DOHH2 (cell line): ENCODE results near the gene NAALADL2.

Experiments
- H3F3A ChIP-seq: fragments of 200-600 bp; sonication (generic), shearing (Covaris generic); 2 replicates; pipeline ENCODE4 v1.6.0; 2016; ENCODE audit warnings: antibody characterized with exemption, mild to moderate bottlenecking; ENCODE audit not compliant: control insufficient read depth, insufficient read depth
- H3K27ac ChIP-seq: fragments of 200-600 bp; sonication (generic); 2 replicates; pipeline ENCODE4 v1.5.1; 2014; ENCODE audit warnings: low read depth, mild to moderate bottlenecking, low read length, moderate library complexity
- H3K27me3 ChIP-seq: fragments of 200-600 bp; sonication (generic); 2 replicates; pipeline ENCODE4 v1.6.1; 2014; ENCODE audit warnings: mild to moderate bottlenecking, low read length, mixed read lengths; ENCODE audit not compliant: control insufficient read depth
- H3K36me3 ChIP-seq: fragments of 200-600 bp; sonication (generic); 2 replicates; pipeline ENCODE4 v1.6.1; 2014; ENCODE audit warnings: mild to moderate bottlenecking, low read length, moderate library complexity, mixed read lengths; ENCODE audit not compliant: control insufficient read depth
- H3K4me1 ChIP-seq: fragments of 200-600 bp; sonication (generic); 2 replicates; pipeline ENCODE4 v1.6.1; 2014; ENCODE audit warnings: mild to moderate bottlenecking, low read length, mixed read lengths; ENCODE audit not compliant: control insufficient read depth
- H3K4me2 ChIP-seq: fragments of 200-600 bp; sonication (generic); 2 replicates; pipeline ENCODE4 v1.6.0; 2014; ENCODE audit warnings: mild to moderate bottlenecking, low read length, moderate library complexity
- H3K4me3 ChIP-seq: fragments of 200-600 bp; sonication (generic); 2 replicates; pipeline ENCODE4 v1.5.1; 2014; ENCODE audit warnings: mild to moderate bottlenecking, low read length, mixed read lengths
- H3K79me2 ChIP-seq: fragments of 200-600 bp; sonication (generic); 2 replicates; pipeline ENCODE4 v1.6.1; 2014; ENCODE audit warnings: mild to moderate bottlenecking, low read length, mixed read lengths; ENCODE audit not compliant: control insufficient read depth
- H3K9me2 ChIP-seq: fragments of 200-600 bp; sonication (generic); replicated peaks from 2 replicates; pipeline ENCODE4 v1.6.1; 2014; ENCODE audit warnings: mild to moderate bottlenecking, low read length, mixed read lengths; ENCODE audit not compliant: control insufficient read depth
- H3K9me3 ChIP-seq: fragments of 200-600 bp; sonication (generic); 2 replicates; pipeline ENCODE4 v1.6.1; 2014; ENCODE audit warnings: antibody characterized with exemption, low read length, mixed read lengths; ENCODE audit not compliant: control insufficient read depth, insufficient read depth
- H4K20me1 ChIP-seq: fragments of 200-600 bp; sonication (generic); 2 replicates; pipeline ENCODE4 v1.6.0; 2014; ENCODE audit warnings: low read depth, mild to moderate bottlenecking, antibody characterized with exemption, low read length, moderate library complexity; ENCODE audit not compliant: control insufficient read depth, insufficient read depth
- EZH2phosphoT487 ChIP-seq: fragments of 200-600 bp; sonication (generic); IDR thresholded peaks from 2 replicates; pipeline ENCODE4 v1.6.1; 2017; ENCODE audit warnings: borderline replicate concordance, mild to moderate bottlenecking, antibody characterized with exemption, low read length, moderate library complexity, mixed read lengths
- TF ChIP-seq, protein P1 (sequence below): fragments of 200-600 bp; sonication (generic); IDR thresholded peaks from one replicate; pipeline ENCODE4 v1.5.1; 2014; ENCODE audit warnings: antibody characterized with exemption, mild to moderate bottlenecking, low read depth, low read length; ENCODE audit not compliant: poor library complexity, severe bottlenecking

NAALADL2 gene

DNA sequence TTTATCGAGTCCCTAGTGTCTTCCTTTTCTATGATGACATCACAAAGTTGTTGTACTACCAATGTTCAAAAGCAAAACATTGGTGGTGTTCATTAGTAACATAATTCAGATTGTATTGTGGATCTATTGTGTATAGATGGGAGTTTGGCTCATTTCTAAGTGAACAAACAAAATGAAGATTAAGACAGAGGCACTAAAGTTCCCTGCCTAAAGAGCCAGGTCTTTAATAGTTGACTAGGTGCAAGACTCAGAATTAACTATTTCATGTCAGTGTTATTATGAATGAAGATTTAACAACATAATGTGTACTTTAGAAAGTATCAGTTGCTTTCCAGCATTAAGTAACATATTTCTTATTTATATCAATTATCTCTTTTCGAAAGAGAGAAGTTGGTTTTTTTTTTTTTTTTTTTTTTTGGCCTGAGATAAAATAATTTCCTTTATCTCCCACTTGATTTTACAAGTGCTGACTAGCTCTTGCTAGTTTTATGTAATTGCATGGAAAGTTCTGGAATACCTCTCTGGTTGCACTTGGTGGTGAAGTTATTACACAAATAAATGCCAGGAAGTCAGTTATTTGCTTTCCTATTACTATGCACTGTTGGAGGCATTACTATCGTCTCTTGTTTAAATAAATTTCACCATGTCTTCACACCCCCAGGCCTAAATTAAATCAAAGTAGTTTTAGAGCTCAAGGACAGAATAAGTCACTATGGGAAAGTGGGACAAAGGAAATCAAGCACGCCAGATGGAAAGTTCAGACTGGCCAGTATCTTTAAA, 48.7 kb downstream of the NAALADL2 start:
- Histone ChIP-seq H3K79me2 (no peaks in the 10 kb centered on the region), H3K36me3 (no peaks in the 10 kb centered on the region), H3K4me3 (no peak overlapping the region), H3K27me3 (no peaks in the 10 kb centered on the region), H3K4me1 (no peaks in the 10 kb centered on the region), H3F3A (no peaks in the 10 kb centered on the region), H3K9me3 (no peaks in the 10 kb centered on the region), H4K20me1 (no peaks in the 10 kb centered on the region), H3K9me2 (no peaks in the 10 kb centered on the region), H3K4me2 (no peak overlapping the region), H3K27ac (no peak overlapping the region)
- TF ChIP-seq EZH2phosphoT487, result no peak
- TF ChIP-seq, protein P1, sequence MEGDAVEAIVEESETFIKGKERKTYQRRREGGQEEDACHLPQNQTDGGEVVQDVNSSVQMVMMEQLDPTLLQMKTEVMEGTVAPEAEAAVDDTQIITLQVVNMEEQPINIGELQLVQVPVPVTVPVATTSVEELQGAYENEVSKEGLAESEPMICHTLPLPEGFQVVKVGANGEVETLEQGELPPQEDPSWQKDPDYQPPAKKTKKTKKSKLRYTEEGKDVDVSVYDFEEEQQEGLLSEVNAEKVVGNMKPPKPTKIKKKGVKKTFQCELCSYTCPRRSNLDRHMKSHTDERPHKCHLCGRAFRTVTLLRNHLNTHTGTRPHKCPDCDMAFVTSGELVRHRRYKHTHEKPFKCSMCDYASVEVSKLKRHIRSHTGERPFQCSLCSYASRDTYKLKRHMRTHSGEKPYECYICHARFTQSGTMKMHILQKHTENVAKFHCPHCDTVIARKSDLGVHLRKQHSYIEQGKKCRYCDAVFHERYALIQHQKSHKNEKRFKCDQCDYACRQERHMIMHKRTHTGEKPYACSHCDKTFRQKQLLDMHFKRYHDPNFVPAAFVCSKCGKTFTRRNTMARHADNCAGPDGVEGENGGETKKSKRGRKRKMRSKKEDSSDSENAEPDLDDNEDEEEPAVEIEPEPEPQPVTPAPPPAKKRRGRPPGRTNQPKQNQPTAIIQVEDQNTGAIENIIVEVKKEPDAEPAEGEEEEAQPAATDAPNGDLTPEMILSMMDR, result no peak

- no peaks in the 10 kb centered on the region for H3K9me2 ChIP-seq
- no peaks in the 10 kb centered on the region for H3K36me3 ChIP-seq
- H3K4me3 ChIP-seq, result no peak overlapping the region
- H3K4me2 ChIP-seq, result no peak overlapping the region
- no peaks in the 10 kb centered on the region for H4K20me1 ChIP-seq
- H3K9me3 ChIP-seq, result no peaks in the 10 kb centered on the region
- H3K4me1 ChIP-seq, result no peaks in the 10 kb centered on the region
- no peak overlapping the region for H3K27ac ChIP-seq
- no peaks in the 10 kb centered on the region for H3K27me3 ChIP-seq
- no peaks in the 10 kb centered on the region for H3K79me2 ChIP-seq
- no peak for TF ChIP-seq EZH2phosphoT487
- TF ChIP-seq, protein P1, result no peak
- no peaks in the 10 kb centered on the region for H3F3A ChIP-seq
These were observed 72.6 kb downstream of the NAALADL2 start for GRCh38 chr3:174931473-174932353.

- Histone ChIP-seq H3F3A (no peaks in the 10 kb centered on the region), H3K9me2 (no peaks in the 10 kb centered on the region), H3K4me2 (no peak overlapping the region), H3K27me3 (no peaks in the 10 kb centered on the region), H3K79me2 (no peaks in the 10 kb centered on the region), H4K20me1 (no peaks in the 10 kb centered on the region), H3K9me3 (no peaks in the 10 kb centered on the region), H3K27ac (no peak overlapping the region), H3K4me1 (no peaks in the 10 kb centered on the region), H3K4me3 (no peak overlapping the region), H3K36me3 (no peaks in the 10 kb centered on the region)
- TF ChIP-seq, protein P1, result no peak
- no peak for TF ChIP-seq EZH2phosphoT487
These were observed 77.5 kb downstream of the NAALADL2 start for GRCh38 chr3:174936590-174936989.
